Upper lobe of left lung (tissue), 6 donors: ENCODE results near the gene SLC25A28. TPM values are rescaled to one million over a fixed set of nuclear protein-coding genes. Genes with fewer than 3 reads are reported as not detected.

Experiments used
- ATAC-seq, 2 donors: fragments of 200-7000 bp; cut with Tn5 transposase; one replicate each; pipeline ENCODE4 v1.9.1; 2022; ENCODE audit warnings: mild to moderate bottlenecking in 2 of 2, moderate library complexity in 2 of 2; ENCODE audit not compliant: low FRiP score in 2 of 2
- DNase-seq, 2 donors: peaks; one replicate each; pipeline ENCODE4 v3.0.0-alpha.2; 2019 to 2020
- H3K27ac ChIP-seq, 4 donors: fragments of 200-600 bp; sonication (generic); one replicate each; pipeline ENCODE4 v1.5.1; 2016 to 2019
- H3K27me3 ChIP-seq, 4 donors: fragments of 200-600 bp; sonication (generic); one replicate each; pipeline ENCODE4 v1.5.1; 2017 to 2019
- H3K36me3 ChIP-seq, 4 donors: fragments of 200-600 bp; sonication (generic); one replicate each; pipeline ENCODE4 v1.5.1; 2016 to 2019
- H3K4me1 ChIP-seq, 4 donors: fragments of 200-600 bp; sonication (generic); one replicate each; pipeline ENCODE4 v1.5.1; 2018 to 2019
- H3K4me3 ChIP-seq, 4 donors: fragments of 200-600 bp; sonication (generic); one replicate each; pipeline ENCODE4 v1.5.1; 2017 to 2019; ENCODE audit warnings: mild to moderate bottlenecking in 2 of 4, moderate library complexity in 1 of 4
- H3K9me3 ChIP-seq, 4 donors: fragments of 200-600 bp; sonication (generic); one replicate each; pipeline ENCODE4 v1.5.1; 2018 to 2019
- EP300 ChIP-seq, 4 donors: sonication (generic); formaldehyde crosslinking; IDR thresholded peaks; one replicate each; pipeline ENCODE4 v1.5.1; 2017; ENCODE audit warnings: antibody characterized with exemption in 4 of 4, control low read depth in 2 of 4
- POLR2A ChIP-seq, 4 donors: fragments of 450-650 bp; IDR thresholded peaks; one replicate each; pipeline ENCODE4 v1.5.1; 2016 to 2017; ENCODE audit warnings: antibody characterized with exemption in 4 of 4, mild to moderate bottlenecking in 2 of 4
- POLR2AphosphoS5 ChIP-seq, 2 donors: sonication (generic); formaldehyde crosslinking; IDR thresholded peaks; one replicate each; pipeline ENCODE4 v1.5.1; 2017; ENCODE audit warnings: antibody characterized with exemption in 2 of 2
- WGBS, 2 donors: methylation state at CpG; one replicate each; pipeline ENCODE4 v1.1.5; 2017 to 2018; 5-methylcytosine and 5-hydroxymethylcytosine counted together
- total RNA-seq, 6 donors: library from RNA; depleted of rRNA in 4 of 6; stranded (reverse); fragments of >200 nt in 4 of 6; gene quantifications; one replicate each; pipeline versions ENCODE4 v1.1.0 to v1.2.1, GENCODE V29; 2016 to 2021
- TF ChIP-seq, protein P1 (sequence below), 6 experiments: fragments of 450-650 bp in 4 of 6; fragments of 200-600 bp in 2 of 6; sonication (generic) in 2 of 6; IDR thresholded peaks; one replicate each; pipeline ENCODE4 v1.5.1; 2016 to 2019; ENCODE audit warnings: antibody characterized with exemption in 6 of 6
- donor health status: DM: no; HTN: no; CAD: no; lungs with moderate emphysema.
- donor health status: DM: no; HTN: yes; CAD: no; lungs with severe emphysema.

SLC25A28 gene
- total RNA-seq, 6 donors from 2014 or later = 25.7 to 53.4 (median 45.3) TPM

DNA sequence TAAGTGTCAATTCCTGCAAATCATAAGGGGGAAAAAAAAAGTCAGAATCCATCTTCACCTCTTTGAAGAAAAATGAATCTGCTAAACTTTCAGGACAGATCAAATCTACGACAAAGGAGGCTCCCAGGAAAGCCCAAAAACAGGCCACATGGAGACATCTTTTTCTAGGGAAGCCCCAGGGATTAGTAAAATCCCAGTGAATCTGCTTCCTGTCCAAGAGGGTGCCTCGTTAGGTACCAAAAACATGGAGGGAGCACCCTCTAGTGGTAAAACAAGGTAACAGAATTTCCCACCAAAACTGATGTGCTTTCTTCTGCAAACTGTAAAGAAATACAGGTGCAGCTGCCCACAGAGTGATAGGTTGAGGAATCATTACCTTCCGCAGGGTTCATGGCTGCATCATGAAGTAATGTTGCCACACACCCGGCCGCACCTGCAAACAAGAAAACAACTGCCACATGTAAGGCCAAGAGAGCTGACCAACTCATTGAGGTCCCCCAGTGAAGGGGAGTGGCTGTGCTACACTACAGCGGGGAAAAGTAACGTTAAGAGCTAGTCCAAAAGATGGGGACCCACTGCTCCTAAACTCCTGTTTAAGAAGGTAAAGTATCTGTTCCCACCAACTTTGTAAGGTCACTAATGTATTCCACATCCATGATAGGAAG, 7.9 kb downstream of the SLC25A28 start:
- DNase-seq (no peak), ATAC-seq (peak; percentile 66 to 81)
- Histone ChIP-seq H3K4me3 (no peak overlapping the region), H3K27me3 (no peaks in the 10 kb centered on the region), H3K36me3 (peaks cover 0 to 68% (median 30%) of the 10 kb centered on the region in 4 donors), H3K9me3 (no peaks in the 10 kb centered on the region), H3K4me1 (peaks cover 8 to 12% (median 10%) of the 10 kb centered on the region in 4 donors), H3K27ac (no peak overlapping the region)
- 35 to 40% methylated on average over 7 of the region's 7 CpGs for WGBS, 2 donors
- TF ChIP-seq EP300 (IDR thresholded peaks at IDR 0.05) (no peak), POLR2A (IDR thresholded peaks at IDR 0.05) (no peak), POLR2AphosphoS5 (IDR thresholded peaks at IDR 0.05) (no peak)
- TF ChIP-seq, protein P1, sequence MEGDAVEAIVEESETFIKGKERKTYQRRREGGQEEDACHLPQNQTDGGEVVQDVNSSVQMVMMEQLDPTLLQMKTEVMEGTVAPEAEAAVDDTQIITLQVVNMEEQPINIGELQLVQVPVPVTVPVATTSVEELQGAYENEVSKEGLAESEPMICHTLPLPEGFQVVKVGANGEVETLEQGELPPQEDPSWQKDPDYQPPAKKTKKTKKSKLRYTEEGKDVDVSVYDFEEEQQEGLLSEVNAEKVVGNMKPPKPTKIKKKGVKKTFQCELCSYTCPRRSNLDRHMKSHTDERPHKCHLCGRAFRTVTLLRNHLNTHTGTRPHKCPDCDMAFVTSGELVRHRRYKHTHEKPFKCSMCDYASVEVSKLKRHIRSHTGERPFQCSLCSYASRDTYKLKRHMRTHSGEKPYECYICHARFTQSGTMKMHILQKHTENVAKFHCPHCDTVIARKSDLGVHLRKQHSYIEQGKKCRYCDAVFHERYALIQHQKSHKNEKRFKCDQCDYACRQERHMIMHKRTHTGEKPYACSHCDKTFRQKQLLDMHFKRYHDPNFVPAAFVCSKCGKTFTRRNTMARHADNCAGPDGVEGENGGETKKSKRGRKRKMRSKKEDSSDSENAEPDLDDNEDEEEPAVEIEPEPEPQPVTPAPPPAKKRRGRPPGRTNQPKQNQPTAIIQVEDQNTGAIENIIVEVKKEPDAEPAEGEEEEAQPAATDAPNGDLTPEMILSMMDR (IDR thresholded peaks at IDR 0.05) = peak; percentile 51 to 77 (median 71)

DNA sequence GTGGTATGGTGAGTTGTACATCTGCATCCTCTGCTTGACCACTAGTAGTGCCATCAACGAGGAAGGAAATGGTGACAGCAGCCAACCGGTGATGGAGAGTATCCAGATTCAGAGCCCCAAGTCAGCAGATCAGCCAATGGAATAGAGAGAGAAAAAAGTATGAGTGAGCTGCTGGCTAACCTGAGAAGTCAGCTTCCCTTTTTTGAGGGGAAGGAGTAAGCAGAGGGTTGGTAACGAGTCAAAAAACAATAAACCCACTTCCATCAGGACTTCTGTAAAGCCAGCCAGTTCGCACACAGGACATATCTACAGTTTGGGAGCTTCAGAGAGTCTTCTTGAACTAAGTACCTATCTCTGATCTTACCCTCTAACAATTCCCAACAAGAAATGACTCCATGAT, 8.9 kb downstream of the SLC25A28 start:
- no peak for TF ChIP-seq EP300 (IDR thresholded peaks at IDR 0.05)
- 54 to 68% methylated on average over 4 of the region's 4 CpGs for WGBS, 2 donors
- H3K4me1 ChIP-seq = peaks cover 0 to 4% (median under 1%) of the 10 kb centered on the region in 4 donors
- no peaks in the 10 kb centered on the region for H3K27me3 ChIP-seq
- peaks cover 0 to 68% (median 30%) of the 10 kb centered on the region in 4 donors for H3K36me3 ChIP-seq
- DNase-seq (no peak), ATAC-seq (no peak)
- H3K4me3 ChIP-seq = no peak overlapping the region
- no peaks in the 10 kb centered on the region for H3K9me3 ChIP-seq
- no peak overlapping the region for H3K27ac ChIP-seq

GRCh38 chr10:99610221-99610620, 10.0 kb downstream of the SLC25A28 start:
- DNase-seq (no peak), ATAC-seq (no peak)
- Histone ChIP-seq H3K27ac (no peak overlapping the region), H3K4me3 (no peak overlapping the region), H3K27me3 (no peaks in the 10 kb centered on the region), H3K9me3 (no peaks in the 10 kb centered on the region), H3K36me3 (peaks cover 0 to 65% (median 30%) of the 10 kb centered on the region in 4 donors), H3K4me1 (no peaks in the 10 kb centered on the region)
- 92 to 94% methylated on average over 3 of the region's 3 CpGs for WGBS, 2 donors
- TF ChIP-seq, protein P1 (IDR thresholded peaks at IDR 0.05) = no peak
- no peak for TF ChIP-seq POLR2A (IDR thresholded peaks at IDR 0.05)
- no peak for TF ChIP-seq EP300 (IDR thresholded peaks at IDR 0.05)
- TF ChIP-seq POLR2AphosphoS5 (IDR thresholded peaks at IDR 0.05) = no peak

- no peak overlapping the region for H3K27ac ChIP-seq
- peaks cover 0 to 55% (median 29%) of the 10 kb centered on the region in 4 donors for H3K36me3 ChIP-seq
- TF ChIP-seq POLR2AphosphoS5 (IDR thresholded peaks at IDR 0.05) = no peak
- H3K4me3 ChIP-seq = no peak overlapping the region
- DNase-seq (no peak), ATAC-seq (no peak)
- 92 to 100% methylated on average over 2 of the region's 2 CpGs for WGBS, 2 donors
- no peaks in the 10 kb centered on the region for H3K27me3 ChIP-seq
- H3K4me1 ChIP-seq = no peaks in the 10 kb centered on the region
- H3K9me3 ChIP-seq = no peaks in the 10 kb centered on the region
Observed at GRCh38 chr10:99609186-99609585, 11.1 kb downstream of the SLC25A28 start.

- no peak for DNase-seq
- WGBS, 2 donors = 18 to 68% methylated on average over 2 of the region's 2 CpGs
Observed at GRCh38 chr10:99605351-99605750, 14.9 kb downstream of the SLC25A28 start.

More at GRCh38 chr10:99605351-99605750, 14.9 kb downstream of the SLC25A28 start:
- Histone ChIP-seq H3K4me3 (no peak overlapping the region), H3K9me3 (no peaks in the 10 kb centered on the region), H3K4me1 (no peaks in the 10 kb centered on the region), H3K36me3 (peaks cover 0 to 18% (median 11%) of the 10 kb centered on the region in 4 donors), H3K27me3 (no peaks in the 10 kb centered on the region), H3K27ac (no peak overlapping the region)
- no peak for ATAC-seq
- TF ChIP-seq POLR2AphosphoS5 (IDR thresholded peaks at IDR 0.05) (no peak), POLR2A (IDR thresholded peaks at IDR 0.05) (no peak), EP300 (IDR thresholded peaks at IDR 0.05) (no peak)
- TF ChIP-seq, protein P1 (IDR thresholded peaks at IDR 0.05) = no peak
